Endothelial cell of umbilical vein (primary cell): ENCODE data around the gene CYTH2. TPM values are rescaled to one million over a fixed set of nuclear protein-coding genes. Genes with fewer than 3 reads are reported as not detected.
A peak's percentile ranks its signal among the peaks of the same experiment; 100 is the strongest.

Experiments used
- BruUV-seq: library from RNA; stranded (reverse); fragments of 400-500 nt; replicated peaks from 2 replicates; lab custom pipeline; 2021; lab: Mats Ljungman, UMichigan
- CTCF ChIA-PET: fragments of 300-600, 350-600 bp; sonication (Branson Sonifier 250); formaldehyde crosslinking; loops from one replicate; lab custom pipeline; 2021; ENCODE audit warnings: antibody characterized with exemption, inconsistent platforms; lab: Charles Lee
- POLR2A ChIA-PET: fragments of 300-600, 350-600 bp; sonication (Branson Sonifier 250); formaldehyde crosslinking; loops from one replicate; lab custom pipeline; 2021; ENCODE audit warnings: antibody characterized with exemption, inconsistent platforms; lab: Charles Lee
- DNase-seq: peaks from one replicate; pipeline ENCODE4 v3.0.0-alpha.2; 2011; ENCODE audit warnings: low read depth, low spot score
- FAIRE-seq: peaks from 2 replicates; lab custom pipeline; 2011; peaks lifted over from hg19 to GRCh38; lab: Jason Lieb, UNC
- H2AFZ ChIP-seq: 2 replicates; pipeline ENCODE4 v1.6.0; 2012; ENCODE audit warnings: low read depth, low read length, control low read depth, inconsistent platforms
- H3K27ac ChIP-seq: 2 replicates; pipeline ENCODE4 v1.5.1; 2011; ENCODE audit warnings: low read depth, mild to moderate bottlenecking, control low read depth, low read length, moderate library complexity; ENCODE audit not compliant: insufficient read depth
- H3K27me3 ChIP-seq, 2 experiments: 2 replicates each; pipeline versions ENCODE4 v1.6.0 to v1.6.1; 2011; ENCODE audit warnings: low read length in 2 of 2, mixed read lengths in 1 of 2; ENCODE audit not compliant: control insufficient read depth in 2 of 2, insufficient read depth in 2 of 2
- H3K36me3 ChIP-seq, 2 experiments: 2 replicates in 1 of 2; 3 replicates in 1 of 2; pipeline ENCODE4 v1.5.1; 2011; ENCODE audit warnings: low read length in 2 of 2, mild to moderate bottlenecking in 1 of 2, moderate library complexity in 1 of 2; ENCODE audit not compliant: control insufficient read depth in 2 of 2, insufficient read depth in 2 of 2; ENCODE audit errors: extremely low read depth in 1 of 2
- H3K4me1 ChIP-seq: 3 replicates; pipeline ENCODE4 v1.5.1; 2011; ENCODE audit warnings: mild to moderate bottlenecking, low read length; ENCODE audit not compliant: control insufficient read depth, insufficient read depth; ENCODE audit errors: extremely low read depth
- H3K4me2 ChIP-seq: 2 replicates; pipeline ENCODE4 v1.6.1; 2011; ENCODE audit warnings: low read length, control low read depth, mixed read lengths; ENCODE audit not compliant: insufficient read depth
- H3K4me3 ChIP-seq, 3 experiments: fragments of 200-600 bp in 1 of 3; sonication (generic), shearing (Covaris generic) in 1 of 3; replicated peaks in 1 of 3; 2 replicates each; pipeline ENCODE4 v1.5.1; 2011 to 2016; ENCODE audit warnings: control low read depth in 3 of 3, low read length in 3 of 3, mild to moderate bottlenecking in 2 of 3, inconsistent platforms in 1 of 3, low read depth in 1 of 3, moderate library complexity in 1 of 3; ENCODE audit not compliant: insufficient read depth in 1 of 3
- H3K79me2 ChIP-seq: 2 replicates; pipeline ENCODE4 v1.6.0; 2012; ENCODE audit warnings: low read length, inconsistent platforms; ENCODE audit not compliant: control insufficient read depth, insufficient read depth
- H3K9ac ChIP-seq: replicated peaks from 2 replicates; pipeline ENCODE3; 2011; ENCODE audit warnings: low read length, control low read depth; ENCODE audit not compliant: insufficient read depth; ENCODE audit errors: extremely low read depth
- H3K9me1 ChIP-seq: replicated peaks from 3 replicates; pipeline ENCODE4 v1.6.0; 2011; ENCODE audit warnings: mild to moderate bottlenecking, low read length; ENCODE audit not compliant: control insufficient read depth, insufficient read depth; ENCODE audit errors: extremely low read depth
- H3K9me3 ChIP-seq: replicated peaks from 2 replicates; pipeline ENCODE4 v1.5.1; 2012; ENCODE audit warnings: low read length, inconsistent platforms; ENCODE audit not compliant: control insufficient read depth, insufficient read depth
- H4K20me1 ChIP-seq: replicated peaks from 2 replicates; pipeline ENCODE3; 2011; ENCODE audit warnings: mild to moderate bottlenecking, low read length; ENCODE audit not compliant: control insufficient read depth, insufficient read depth; ENCODE audit errors: extremely low read depth
- CTCF ChIP-seq, 2 donors: IDR thresholded peaks; 1 replicate in 1 of 2; 2 replicates in 1 of 2; pipeline ENCODE4 v1.5.1; 2011; ENCODE audit warnings: low read length in 2 of 2, mild to moderate bottlenecking in 2 of 2, moderate library complexity in 2 of 2, control low read depth in 1 of 2, inconsistent platforms in 1 of 2, low read depth in 1 of 2; ENCODE audit not compliant: insufficient read depth in 1 of 2; ENCODE audit errors: extremely low read depth in 1 of 2
- EZH2 ChIP-seq: IDR thresholded peaks from 2 replicates; pipeline ENCODE4 v1.6.1; 2012; ENCODE audit warnings: borderline replicate concordance, low read depth, mild to moderate bottlenecking, moderate library complexity, low read length, inconsistent platforms; ENCODE audit not compliant: severe bottlenecking
- FOS ChIP-seq: IDR thresholded peaks from 2 replicates; pipeline ENCODE4 v1.6.1; 2011; ENCODE audit warnings: mild to moderate bottlenecking, low read length, moderate library complexity, borderline replicate concordance; ENCODE audit not compliant: insufficient read depth
- JUN ChIP-seq: IDR thresholded peaks from 2 replicates; pipeline ENCODE4 v1.6.1; 2011; ENCODE audit warnings: borderline replicate concordance, low read depth; ENCODE audit not compliant: insufficient read length, insufficient read depth
- MAX ChIP-seq: IDR thresholded peaks from 2 replicates; pipeline ENCODE4 v1.6.1; 2011; ENCODE audit not compliant: insufficient read depth, insufficient read length
- MYC ChIP-seq: IDR thresholded peaks from one replicate; pipeline ENCODE4 v1.6.1; 2011; ENCODE audit warnings: mild to moderate bottlenecking, low read depth, low read length
- POLR2A ChIP-seq: IDR thresholded peaks from 2 replicates; pipeline ENCODE4 v1.6.1; 2012; ENCODE audit warnings: low read depth, mild to moderate bottlenecking, control low read depth, low read length
- POLR2AphosphoS5 ChIP-seq: IDR thresholded peaks from 2 replicates; pipeline ENCODE4 v1.6.1; 2012; ENCODE audit warnings: low read depth, mild to moderate bottlenecking, control low read depth, low read length, moderate library complexity; ENCODE audit not compliant: insufficient read depth
- dilution Hi-C: fragments of 300-500 bp; cut with MboI; formaldehyde crosslinking; loops from one replicate; pipeline ENCODE4 v1.15.0; 2019; ENCODE audit warnings: low sequenced_read_pairs; ENCODE audit not compliant: extremely low pct_ligation_motif_present
- intact Hi-C: fragments of 100-400 bp; cut with micrococcal nuclease; formaldehyde crosslinking; loops from one replicate; pipeline ENCODE4 v1.10.0; 2022
- polyA plus RNA-seq, 4 experiments: library from polyadenylated mRNA; depleted of rRNA in 3 of 4; stranded (reverse) in 3 of 4; unstranded in 1 of 4; fragments of >200 nt; gene quantifications; 2 replicates each; pipeline versions ENCODE4 v1.2.1 to v1.2.3, GENCODE V29; 2011 to 2012; ENCODE audit warnings: missing spikeins in 1 of 4
- total RNA-seq: library from RNA; stranded (reverse); gene quantifications from 2 replicates; pipeline ENCODE4 v1.2.3, GENCODE V29; 2021

The CYTH2 gene
- total and polyA plus RNA-seq, 2 donors (not counting 3 experiments of a cell fraction or from before 2014, with no cell fraction given): 98.4 to 119 TPM

GRCh38 chr19:48424694-48425219, 44.4 kb upstream of the CYTH2 start:
- H3K79me2 ChIP-seq: no peaks in the 10 kb centered on the region
- no peaks in the 10 kb centered on the region for H3K9me1 ChIP-seq
- POLR2A ChIA-PET: no interaction called here
- dilution Hi-C loops (no loop called here), intact Hi-C loops (loop anchor here (1.0 kb wide), 1 partner anchor 21 kb away; the partner anchor contains the start of gene GRWD1)
- H3K9me3 ChIP-seq: no peaks in the 10 kb centered on the region
- peaks cover 12% of the 10 kb centered on the region for H3K4me1 ChIP-seq
- FAIRE-seq (peak; percentile 96), DNase-seq (peak; percentile 88)
- no peaks in the 10 kb centered on the region for H4K20me1 ChIP-seq
- peak overlapping the region; percentile 78 for H3K27ac ChIP-seq
- CTCF ChIA-PET: no interaction called here
- BruUV-seq: no TSS peak
- H2AFZ ChIP-seq: peak overlapping the region; percentile 91
- peak overlapping the region in 2 of 3 experiments; percentile 7 for H3K4me3 ChIP-seq
- TF ChIP-seq JUN (peak; percentile 73), FOS (peak; percentile 95), MYC (no peak), POLR2AphosphoS5 (peak; percentile 87), POLR2A (peak; percentile 70), MAX (no peak)
- H3K9ac ChIP-seq: peak overlapping the region; percentile 62
- no peaks in the 10 kb centered on the region for H3K36me3 ChIP-seq
- peak overlapping the region; percentile 62 for H3K4me2 ChIP-seq
- H3K27me3 ChIP-seq: no peaks in the 10 kb centered on the region

- TF ChIP-seq MYC (no peak), FOS (no peak), CTCF (IDR thresholded peaks at IDR 0.05; ENCODE audit: extremely low read depth in 1 of 2, insufficient read depth in 1 of 2, low read depth in 1 of 2, low read length in 2 of 2) (no peak), EZH2 (no peak)
- DNase-seq (no peak), FAIRE-seq (no peak)
- intact Hi-C loops: no loop called here
- BruUV-seq: no TSS peak
- Histone ChIP-seq H3K27ac (no peak overlapping the region), H4K20me1 (no peaks in the 10 kb centered on the region), H3K9me1 (no peaks in the 10 kb centered on the region), H3K4me1 (peaks cover 12% of the 10 kb centered on the region), H3K9me3 (no peaks in the 10 kb centered on the region), H3K9ac (no peak overlapping the region), H2AFZ (no peak overlapping the region), H3K36me3 (no peaks in the 10 kb centered on the region), H3K4me3 (no peak overlapping the region), H3K4me2 (no peak overlapping the region), H3K79me2 (no peaks in the 10 kb centered on the region), H3K27me3 (no peaks in the 10 kb centered on the region)
- CTCF ChIA-PET: no interaction called here
- dilution Hi-C loops: no loop called here
- POLR2A ChIA-PET: no interaction called here
Observed at GRCh38 chr19:48428670-48429069, 40.5 kb upstream of the CYTH2 start.
